ENCODE data around the gene SORL1. TPM values are rescaled to one million over a fixed set of nuclear protein-coding genes. Genes with fewer than 3 reads are reported as not detected.

The SORL1 gene
- total RNA-seq, 1 experiment from 2014 or later, result 68.3 TPM

- no CpG with 5 or more reads among the region's 16 CpGs for WGBS (ENCODE audit: extremely low coverage, insufficient read length, low lambda C conversion rate)
- Histone ChIP-seq H3K23me2 (ENCODE audit: insufficient read length, low read depth, low read length, poor library complexity, severe bottlenecking) (no peaks in the 10 kb centered on the region), H2BK5ac (ENCODE audit: insufficient read length, low read length) (no peak overlapping the region), H2AFZ (ENCODE audit: low read length) (no peak overlapping the region), H2BK12ac (ENCODE audit: insufficient read length, low read depth, low read length) (no peak overlapping the region), H3K79me2 (ENCODE audit: insufficient read depth, low read length) (no peaks in the 10 kb centered on the region), H3K79me1 (ENCODE audit: insufficient read depth, low read depth, low read length, poor library complexity, severe bottlenecking) (no peaks in the 10 kb centered on the region), H3K56ac (ENCODE audit: insufficient read length, low read depth, low read length) (no peak overlapping the region), H3K9me3 (ENCODE audit: control insufficient read depth, low read depth, low read length) (peaks cover 3% of the 10 kb centered on the region), H3K4ac (ENCODE audit: low read depth, low read length) (no peak overlapping the region), H3K18ac (ENCODE audit: insufficient read length, low read depth, low read length) (no peak overlapping the region), H4K91ac (ENCODE audit: insufficient read length, low read depth, low read length) (no peak overlapping the region), H4K5ac (ENCODE audit: insufficient read length, low read depth, low read length) (no peak overlapping the region), H3K27ac (ENCODE audit: insufficient read length, low read depth, low read length) (no peak overlapping the region), H2BK20ac (ENCODE audit: low read depth, low read length, poor library complexity, severe bottlenecking) (no peak overlapping the region), H3T11ph (ENCODE audit: low read length) (no peak overlapping the region), H3K4me1 (ENCODE audit: insufficient read depth, low read length) (no peaks in the 10 kb centered on the region), H3K9ac (ENCODE audit: extremely low read depth, insufficient read length, low read length) (no peak overlapping the region), H2BK15ac (ENCODE audit: low read depth, low read length) (no peak overlapping the region), H3K4me2 (ENCODE audit: insufficient read depth, insufficient read length, low read length) (no peak overlapping the region), H4K20me1 (ENCODE audit: control insufficient read depth, insufficient read depth, insufficient read length) (no peaks in the 10 kb centered on the region), H2BK120ac (ENCODE audit: low read depth, low read length, poor library complexity, severe bottlenecking) (no peak overlapping the region), H3K14ac (ENCODE audit: insufficient read depth, low read length) (no peak overlapping the region), H3K23ac (ENCODE audit: insufficient read length, low read depth, low read length) (no peak overlapping the region), H4K8ac (replicated peaks; ENCODE audit: insufficient read length, low read depth, low read length) (no peak overlapping the region), H3K27me3 (ENCODE audit: insufficient read depth, low read length) (no peaks in the 10 kb centered on the region), H2AK5ac (ENCODE audit: insufficient read length, low read length) (no peak overlapping the region)
- H3K27ac Mint-ChIP-seq, result no peak overlapping the region; a peak in 1 of 7 replicates
- H3K36me3 Mint-ChIP-seq (ENCODE audit: insufficient read depth in 1 of 3, low read depth in 3 of 3), result peaks cover 68 to 93% (median 87%) of the 10 kb centered on the region in 3 experiments
- H3K4me1 Mint-ChIP-seq, result peaks cover 0 to 7% of the 10 kb centered on the region in 2 experiments; a peak in 2 of 4 replicates
- H3K4me3 Mint-ChIP-seq, result no peak overlapping the region
- DNase-seq, result no peak
- peaks cover 13 to 14% of the 10 kb centered on the region in 2 experiments for H3K9me3 Mint-ChIP-seq
- no peak for TF ChIP-seq CTCF (conservative IDR thresholded peaks at IDR 0.05)
- no peaks in the 10 kb centered on the region for H3K27me3 Mint-ChIP-seq (ENCODE audit: low read depth)
These were observed 125.2 kb downstream of the SORL1 start for GRCh38 chr11:121577106-121577848.

Data from H9 (cell line).